Tibial nerve (tissue), 4 donors: ENCODE results near the gene NOL4. TPM values are rescaled to one million over a fixed set of nuclear protein-coding genes. Genes with fewer than 3 reads are reported as not detected.

Experiments used
- DNase-seq, 2 donors: peaks; one replicate each; pipeline ENCODE4 v3.0.0-alpha.2; 2019; ENCODE audit warnings: low spot score in 2 of 2
- H3K27ac ChIP-seq, 4 donors: fragments of 200-600 bp; sonication (generic) in 3 of 4; one replicate each; pipeline ENCODE4 v1.5.1; 2017 to 2019; ENCODE audit warnings: mild to moderate bottlenecking in 1 of 4
- H3K27me3 ChIP-seq, 2 donors: fragments of 200-600 bp; sonication (generic) in 1 of 2; one replicate each; pipeline versions ENCODE4 v1.5.1 to v1.6.0; 2017 to 2019
- H3K36me3 ChIP-seq, 3 donors: fragments of 200-600 bp; sonication (generic); one replicate each; pipeline ENCODE4 v1.5.1; 2018 to 2019
- H3K4me1 ChIP-seq, 4 donors: fragments of 200-600 bp; sonication (generic) in 3 of 4; one replicate each; pipeline ENCODE4 v1.5.1; 2017 to 2019
- H3K4me3 ChIP-seq, 4 donors: fragments of 200-600 bp; sonication (generic) in 3 of 4; one replicate each; pipeline ENCODE4 v1.5.1; 2017 to 2019; ENCODE audit warnings: mild to moderate bottlenecking in 1 of 4, moderate library complexity in 1 of 4
- H3K9me3 ChIP-seq, 4 donors: fragments of 200-600 bp; sonication (generic) in 3 of 4; one replicate each; pipeline ENCODE4 v1.5.1; 2017 to 2019
- EP300 ChIP-seq, 2 donors: sonication (generic); formaldehyde crosslinking; IDR thresholded peaks; one replicate each; pipeline ENCODE4 v1.6.1; 2017; ENCODE audit warnings: antibody characterized with exemption in 2 of 2, mild to moderate bottlenecking in 1 of 2
- WGBS, 2 donors: methylation state at CpG; one replicate each; pipeline ENCODE4 v1.1.5; 2018; 5-methylcytosine and 5-hydroxymethylcytosine counted together
- total RNA-seq, 4 donors: library from RNA; depleted of rRNA; stranded (reverse); fragments of >200 nt; gene quantifications; one replicate each; pipeline ENCODE4 v1.1.0, GENCODE V29; 2016

Gene NOL4
- total RNA-seq, 4 donors from 2014 or later = not detected

DNA sequence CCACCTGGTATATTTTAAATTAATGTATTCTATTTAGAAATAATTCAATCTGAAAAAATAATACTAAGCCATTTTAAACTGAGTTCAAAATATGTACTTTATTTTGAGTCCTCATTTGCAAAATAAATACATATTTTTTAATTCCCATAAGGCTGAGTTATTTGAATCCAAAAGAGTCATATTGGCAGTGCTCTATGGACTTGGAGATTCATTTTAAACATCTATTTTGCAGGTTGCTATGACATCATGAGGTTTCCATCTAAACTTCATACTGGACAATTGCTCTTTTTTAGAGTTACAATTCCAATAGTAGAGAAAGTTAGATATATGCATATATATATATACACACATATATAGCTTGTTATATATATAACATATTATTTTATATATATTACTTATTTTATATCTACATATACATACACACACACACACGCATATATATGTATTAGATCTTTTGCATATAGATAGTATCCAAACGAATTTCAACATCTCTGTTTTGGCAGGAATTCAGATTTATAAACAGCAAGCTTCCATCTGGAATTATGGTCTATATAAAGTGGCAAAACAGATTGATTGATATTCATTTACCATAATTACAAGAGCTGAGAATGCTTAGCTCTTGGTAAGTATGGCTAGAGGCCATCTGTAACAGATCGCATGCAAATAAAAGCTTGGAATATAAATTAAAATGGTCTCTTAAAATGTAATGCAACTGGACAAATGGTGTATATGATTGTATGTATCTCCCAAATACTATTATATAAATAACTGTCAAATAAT is 34.9 kb downstream of the NOL4 start:
- Histone ChIP-seq H3K27ac (no peak overlapping the region), H3K27me3 (no peaks in the 10 kb centered on the region), H3K36me3 (no peaks in the 10 kb centered on the region), H3K4me1 (no peaks in the 10 kb centered on the region), H3K9me3 (peaks cover 0 to 3% (median 0%) of the 10 kb centered on the region in 4 donors), H3K4me3 (no peak overlapping the region)
- no peak for DNase-seq
- 80 to 82% methylated on average over 3 of the region's 3 CpGs for WGBS, 2 donors
- TF ChIP-seq EP300 (IDR thresholded peaks at IDR 0.05) = no peak
